Measurements from ENCODE around the gene KDM2B.

Gene KDM2B

GRCh38 chr12:121580959-121581685 is at the start of gene KDM2B:
Gene KDM2B, minus strand, starts transcription at chr12:121581023. Its CDS starts 112 bp downstream, at chr12:121580911.
- peak within 1 kb of the TSS; percentile 37 to 96 (median 89) for H3K27ac ChIP-seq
- H3K4me3 ChIP-seq = peak within 1 kb of the TSS; percentile 44 to 69 (median 63)

GRCh38 chr12:121628536-121628935 is 47.7 kb upstream of the KDM2B start:
- Histone ChIP-seq H3K27ac (peak overlapping the region in 19 of 21 experiments; percentile 25 to 98 (median 93)), H3K4me3 (peak overlapping the region in 6 of 7 experiments; percentile 47 to 84 (median 76))

- peak overlapping the region in 20 of 21 experiments; percentile 86 to 98 (median 92) for H3K27ac ChIP-seq
- peak overlapping the region; percentile 47 to 84 (median 76) for H3K4me3 ChIP-seq
Observed at GRCh38 chr12:121628037-121628436, 47.2 kb upstream of the KDM2B start.

GRCh38 chr12:121626853-121627640 is 46.2 kb upstream of the KDM2B start:
- Histone ChIP-seq H3K4me3 (peak overlapping the region; percentile 47 to 84 (median 76)), H3K27ac (peak overlapping the region; percentile 86 to 98 (median 93))

- Histone ChIP-seq H3K27ac (peak within 1 kb of the TSS; percentile 86 to 98 (median 93)), H3K4me3 (peak within 1 kb of the TSS; percentile 47 to 84 (median 76))
Observed at GRCh38 chr12:121626087-121626852, 45.4 kb upstream of the KDM2B start, which contains the start of gene ORAI1. Gene ORAI1, plus strand, starts transcription at chr12:121626530.

GRCh38 chr12:121620333-121620891 is 39.6 kb upstream of the KDM2B start:
- H3K27ac ChIP-seq = peak overlapping the region in 1 of 21 experiments; percentile 10

GRCh38 chr12:121618659-121619233 is 37.9 kb upstream of the KDM2B start:
- Histone ChIP-seq H3K27ac (no peak overlapping the region), H3K4me3 (no peak overlapping the region)

More at GRCh38 chr12:121620333-121620891, 39.6 kb upstream of the KDM2B start:
- H3K4me3 ChIP-seq = no peak overlapping the region

- Histone ChIP-seq H3K4me3 (no peak overlapping the region), H3K27ac (no peak overlapping the region)
Observed at GRCh38 chr12:121614872-121615467, 34.1 kb upstream of the KDM2B start.

- no peak overlapping the region for H3K4me3 ChIP-seq
- H3K27ac ChIP-seq = no peak overlapping the region
Observed at GRCh38 chr12:121613462-121613861, 32.6 kb upstream of the KDM2B start.

GRCh38 chr12:121611306-121611705 is 30.5 kb upstream of the KDM2B start:
- no peak overlapping the region for H3K4me3 ChIP-seq
- H3K27ac ChIP-seq = peak overlapping the region in 2 of 21 experiments; percentile 61 to 73

GRCh38 chr12:121610239-121611149 is 29.7 kb upstream of the KDM2B start:
- Histone ChIP-seq H3K27ac (peak overlapping the region in 9 of 21 experiments; percentile 6 to 73 (median 55)), H3K4me3 (no peak overlapping the region)

GRCh38 chr12:121608301-121608700 is 27.5 kb upstream of the KDM2B start:
- no peak overlapping the region for H3K4me3 ChIP-seq

GRCh38 chr12:121603581-121603980 is 22.8 kb upstream of the KDM2B start:
- Histone ChIP-seq H3K27ac (no peak overlapping the region), H3K4me3 (no peak overlapping the region)

More at GRCh38 chr12:121608301-121608700, 27.5 kb upstream of the KDM2B start:
- H3K27ac ChIP-seq = no peak overlapping the region

- Histone ChIP-seq H3K27ac (no peak overlapping the region), H3K4me3 (no peak overlapping the region)
Observed at GRCh38 chr12:121602766-121603165, 21.9 kb upstream of the KDM2B start.

- H3K27ac ChIP-seq = no peak overlapping the region
Observed at GRCh38 chr12:121600702-121601336, 20.0 kb upstream of the KDM2B start.

GRCh38 chr12:121596526-121596925 is 15.7 kb upstream of the KDM2B start:
- H3K4me3 ChIP-seq = no peak overlapping the region
- H3K27ac ChIP-seq = no peak overlapping the region

More at GRCh38 chr12:121600702-121601336, 20.0 kb upstream of the KDM2B start:
- no peak overlapping the region for H3K4me3 ChIP-seq

GRCh38 chr12:121595520-121595919 is 14.7 kb upstream of the KDM2B start:
- Histone ChIP-seq H3K27ac (no peak overlapping the region), H3K4me3 (no peak overlapping the region)

All from skin epidermis (tissue), 12 donors.